ENCODE measurements around the gene SLC8A2. TPM values are rescaled to one million over a fixed set of nuclear protein-coding genes. Genes with fewer than 3 reads are reported as not detected.

Gene SLC8A2
- total RNA-seq, 2 experiments from 2014 or later = 0.13 to 0.36 TPM

DNA sequence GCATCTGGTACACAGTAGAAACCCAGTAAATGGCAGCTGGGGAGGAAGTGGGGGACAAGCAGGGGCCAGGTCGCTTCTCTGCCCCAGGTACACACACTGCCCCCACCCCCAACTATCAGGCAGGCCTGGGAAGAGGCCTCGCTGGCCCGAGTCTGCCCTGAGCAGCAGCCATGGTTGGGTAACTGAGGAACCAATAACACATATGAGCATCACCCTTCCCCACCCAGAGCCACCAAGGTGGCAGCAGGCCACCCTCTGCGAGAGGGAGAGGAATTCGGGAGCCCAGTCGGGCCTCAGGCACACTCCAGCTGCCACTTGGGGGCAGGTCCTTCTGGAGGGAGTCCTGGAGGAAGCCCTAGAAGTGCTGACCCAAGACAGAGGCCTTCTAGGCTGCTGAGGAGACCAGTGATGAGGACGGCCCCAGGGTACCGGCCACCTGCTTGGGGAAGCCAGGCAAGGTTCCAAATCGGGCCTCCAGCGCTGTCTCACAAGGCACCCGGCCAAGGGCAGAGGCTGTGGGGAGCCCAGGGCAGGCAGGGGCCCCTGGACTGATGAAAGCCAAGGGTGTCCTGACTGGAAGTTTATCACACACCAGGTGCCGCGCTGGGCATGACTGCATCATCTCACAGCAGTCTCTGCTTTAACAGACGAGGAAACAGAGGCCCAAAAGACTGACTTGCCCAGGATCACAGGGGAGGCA is 26.3 kb upstream of the SLC8A2 start:
- H4K20me1 ChIP-seq (ENCODE audit: insufficient read depth, low read length) = no peaks in the 10 kb centered on the region; the same call in 1 of the 2 replicates
- H3K36me3 ChIP-seq (ENCODE audit: insufficient read depth, low read length) = peaks cover 43% of the 10 kb centered on the region; the same call in 1 of the 2 replicates

DNA sequence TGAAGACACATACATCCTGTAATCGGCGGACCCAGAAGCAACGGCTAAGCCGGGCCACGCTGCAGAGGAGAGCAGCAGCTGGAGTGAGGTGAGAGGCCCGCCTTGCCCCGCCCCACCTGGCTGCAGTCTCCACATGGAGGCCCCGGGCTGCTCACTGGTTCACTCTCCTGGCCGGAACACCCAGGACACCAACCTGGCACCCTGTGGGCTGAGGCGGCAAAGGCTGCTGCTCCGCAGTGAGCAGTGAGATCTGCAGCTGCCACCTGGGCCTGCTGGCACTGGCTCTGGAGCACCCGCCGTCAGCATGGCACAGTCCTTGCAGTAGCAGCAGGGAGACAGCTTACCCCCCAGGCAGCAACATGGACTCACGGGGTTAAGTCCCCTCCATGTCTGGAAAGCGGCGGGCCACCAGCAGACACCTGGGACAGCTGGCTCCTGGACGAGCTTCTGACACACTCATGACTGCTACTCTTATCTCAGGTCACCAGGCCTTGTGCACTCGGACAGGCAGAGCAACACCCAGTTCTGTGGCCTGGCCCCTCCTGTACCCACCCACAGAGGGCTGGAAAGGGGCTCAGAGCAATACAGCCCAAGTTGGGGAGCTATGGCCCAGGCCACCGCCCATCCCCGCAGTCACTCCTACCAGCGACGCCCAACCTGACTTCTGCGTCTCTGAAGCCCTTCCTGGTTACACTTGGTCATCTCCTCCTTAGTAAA is 25.5 kb upstream of the SLC8A2 start:
- H2AFZ ChIP-seq (ENCODE audit: low read length) = no peak overlapping the region
- no TSS peak for BruUV-seq (replicated peaks)
- H3K4me2 ChIP-seq (ENCODE audit: low read length) = no peak overlapping the region
- peaks cover 37% of the 10 kb centered on the region; the same call in 1 of the 2 replicates for H3K36me3 ChIP-seq (ENCODE audit: insufficient read depth, low read length)
- no peaks in the 10 kb centered on the region for H3K79me2 ChIP-seq (ENCODE audit: insufficient read depth, low read depth, low read length)
- no peak overlapping the region for H3K27ac ChIP-seq (ENCODE audit: low read depth, low read length, poor library complexity, severe bottlenecking)
- no peaks in the 10 kb centered on the region for H3K4me1 ChIP-seq (ENCODE audit: insufficient read depth, low read length, poor library complexity, severe bottlenecking)
- H4K20me1 ChIP-seq (ENCODE audit: insufficient read depth, low read length) = no peaks in the 10 kb centered on the region; the same call in 1 of the 2 replicates
- no peak for TF ChIP-seq EZH2phosphoT487 (IDR thresholded peaks at IDR 0.05; ENCODE audit: borderline replicate concordance, low read depth, low read length)
- TF ChIP-seq, protein P1, sequence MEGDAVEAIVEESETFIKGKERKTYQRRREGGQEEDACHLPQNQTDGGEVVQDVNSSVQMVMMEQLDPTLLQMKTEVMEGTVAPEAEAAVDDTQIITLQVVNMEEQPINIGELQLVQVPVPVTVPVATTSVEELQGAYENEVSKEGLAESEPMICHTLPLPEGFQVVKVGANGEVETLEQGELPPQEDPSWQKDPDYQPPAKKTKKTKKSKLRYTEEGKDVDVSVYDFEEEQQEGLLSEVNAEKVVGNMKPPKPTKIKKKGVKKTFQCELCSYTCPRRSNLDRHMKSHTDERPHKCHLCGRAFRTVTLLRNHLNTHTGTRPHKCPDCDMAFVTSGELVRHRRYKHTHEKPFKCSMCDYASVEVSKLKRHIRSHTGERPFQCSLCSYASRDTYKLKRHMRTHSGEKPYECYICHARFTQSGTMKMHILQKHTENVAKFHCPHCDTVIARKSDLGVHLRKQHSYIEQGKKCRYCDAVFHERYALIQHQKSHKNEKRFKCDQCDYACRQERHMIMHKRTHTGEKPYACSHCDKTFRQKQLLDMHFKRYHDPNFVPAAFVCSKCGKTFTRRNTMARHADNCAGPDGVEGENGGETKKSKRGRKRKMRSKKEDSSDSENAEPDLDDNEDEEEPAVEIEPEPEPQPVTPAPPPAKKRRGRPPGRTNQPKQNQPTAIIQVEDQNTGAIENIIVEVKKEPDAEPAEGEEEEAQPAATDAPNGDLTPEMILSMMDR (conservative IDR thresholded peaks at IDR 0.05; ENCODE audit: low read length) = no peak
- CTCF ChIA-PET (ENCODE audit: unreplicated experiment) = no interaction called here
- no peak overlapping the region for H3K4me3 ChIP-seq (ENCODE audit: low read depth, low read length, poor library complexity, severe bottlenecking)
- no peak for DNase-seq (ENCODE audit: low spot score)
- H3K9me3 ChIP-seq (ENCODE audit: low read length) = no peaks in the 10 kb centered on the region
- intact Hi-C loops (cut with micrococcal nuclease; ENCODE audit: unreplicated experiment) = no loop called here
- no peaks in the 10 kb centered on the region for H3K9me2 ChIP-seq (ENCODE audit: insufficient read depth, low read length)
- POLR2A ChIA-PET = no interaction called here

More for the DNA sequence above, 26.3 kb upstream of the SLC8A2 start:
- Histone ChIP-seq H3K4me1 (ENCODE audit: insufficient read depth, low read length, poor library complexity, severe bottlenecking) (no peaks in the 10 kb centered on the region), H3K9me3 (ENCODE audit: low read length) (no peaks in the 10 kb centered on the region), H3K4me3 (ENCODE audit: low read depth, low read length, poor library complexity, severe bottlenecking) (no peak overlapping the region), H3K9me2 (ENCODE audit: insufficient read depth, low read length) (no peaks in the 10 kb centered on the region), H2AFZ (ENCODE audit: low read length) (no peak overlapping the region), H3K4me2 (ENCODE audit: low read length) (no peak overlapping the region), H3K79me2 (ENCODE audit: insufficient read depth, low read depth, low read length) (no peaks in the 10 kb centered on the region), H3K27ac (ENCODE audit: low read depth, low read length, poor library complexity, severe bottlenecking) (no peak overlapping the region)
- POLR2A ChIA-PET = no interaction called here
- CTCF ChIA-PET (ENCODE audit: unreplicated experiment) = no interaction called here
- intact Hi-C loops (cut with micrococcal nuclease; ENCODE audit: unreplicated experiment) = no loop called here
- BruUV-seq (replicated peaks) = no TSS peak
- DNase-seq (ENCODE audit: low spot score) = no peak
- TF ChIP-seq, protein P1 (conservative IDR thresholded peaks at IDR 0.05; ENCODE audit: low read length) = no peak

Measured in OCI-LY7 (cell line).